H9 (cell line): ENCODE results near the gene CCR3. TPM values are rescaled to one million over a fixed set of nuclear protein-coding genes. Genes with fewer than 3 reads are reported as not detected.

Experiments
- DNase-seq: peaks from one replicate; pipeline ENCODE4 v3.0.0-alpha.2; 2017
- H2AFZ ChIP-seq: one replicate; pipeline ENCODE4 v1.6.1; 2013; ENCODE audit warnings: mild to moderate bottlenecking, low read length, control low read depth, moderate library complexity
- H2AK5ac ChIP-seq: 2 replicates; pipeline ENCODE4 v1.6.1; 2013; ENCODE audit warnings: low read length, control low read depth, mixed read lengths; ENCODE audit not compliant: insufficient read length
- H2BK120ac ChIP-seq: one replicate; pipeline ENCODE4 v1.6.1; 2013; ENCODE audit warnings: low read depth, mild to moderate bottlenecking, low read length, control low read depth, inconsistent platforms; ENCODE audit not compliant: poor library complexity, severe bottlenecking
- H2BK12ac ChIP-seq: 2 replicates; pipeline ENCODE4 v1.6.1; 2013; ENCODE audit warnings: low read length, control low read depth, mixed read lengths, low read depth; ENCODE audit not compliant: insufficient read length
- H2BK15ac ChIP-seq: 2 replicates; pipeline ENCODE4 v1.6.1; 2013; ENCODE audit warnings: low read depth, low read length, control low read depth
- H2BK20ac ChIP-seq: one replicate; pipeline ENCODE4 v1.6.1; 2013; ENCODE audit warnings: low read depth, mild to moderate bottlenecking, low read length, control low read depth, inconsistent platforms; ENCODE audit not compliant: poor library complexity, severe bottlenecking
- H2BK5ac ChIP-seq: 2 replicates; pipeline ENCODE4 v1.6.1; 2013; ENCODE audit warnings: low read length, control low read depth, mixed read lengths; ENCODE audit not compliant: insufficient read length
- H3K14ac ChIP-seq: 2 replicates; pipeline ENCODE4 v1.6.1; 2013; ENCODE audit warnings: low read length, control low read depth; ENCODE audit not compliant: insufficient read depth
- H3K18ac ChIP-seq: 2 replicates; pipeline ENCODE4 v1.6.1; 2013; ENCODE audit warnings: low read depth, mild to moderate bottlenecking, mixed read lengths, low read length, control low read depth; ENCODE audit not compliant: insufficient read length
- H3K23ac ChIP-seq: 2 replicates; pipeline ENCODE4 v1.6.1; 2013; ENCODE audit warnings: low read length, control low read depth, mixed read lengths, low read depth; ENCODE audit not compliant: insufficient read length
- H3K23me2 ChIP-seq: 2 replicates; pipeline ENCODE4 v1.6.1; 2013; ENCODE audit warnings: low read depth, mild to moderate bottlenecking, mixed read lengths, low read length, control low read depth; ENCODE audit not compliant: insufficient read length, poor library complexity, severe bottlenecking
- H3K27ac ChIP-seq: 2 replicates; pipeline ENCODE4 v1.5.1; 2013; ENCODE audit warnings: low read length, control low read depth, mixed read lengths, low read depth; ENCODE audit not compliant: insufficient read length
- H3K27me3 ChIP-seq: 2 replicates; pipeline ENCODE4 v1.6.1; 2013; ENCODE audit warnings: low read length, control low read depth, inconsistent platforms; ENCODE audit not compliant: insufficient read depth
- H3K4ac ChIP-seq: 2 replicates; pipeline ENCODE4 v1.6.1; 2013; ENCODE audit warnings: low read depth, mild to moderate bottlenecking, control low read depth, inconsistent platforms, low read length, moderate library complexity
- H3K4me1 ChIP-seq: 2 replicates; pipeline ENCODE4 v1.6.1; 2013; ENCODE audit warnings: low read length, control low read depth, inconsistent platforms; ENCODE audit not compliant: insufficient read depth
- H3K4me2 ChIP-seq: 2 replicates; pipeline ENCODE4 v1.6.1; 2013; ENCODE audit warnings: low read length, control low read depth, mixed read lengths; ENCODE audit not compliant: insufficient read length, insufficient read depth
- H3K56ac ChIP-seq: 2 replicates; pipeline ENCODE4 v1.6.1; 2013; ENCODE audit warnings: low read depth, mild to moderate bottlenecking, mixed read lengths, low read length, control low read depth; ENCODE audit not compliant: insufficient read length
- H3K79me1 ChIP-seq: 2 replicates; pipeline ENCODE4 v1.6.1; 2013; ENCODE audit warnings: low read depth, mild to moderate bottlenecking, moderate library complexity, low read length, control low read depth, inconsistent platforms; ENCODE audit not compliant: insufficient read depth, poor library complexity, severe bottlenecking
- H3K79me2 ChIP-seq: 2 replicates; pipeline ENCODE4 v1.6.1; 2013; ENCODE audit warnings: low read length, control low read depth, inconsistent platforms; ENCODE audit not compliant: insufficient read depth
- H3K9ac ChIP-seq: 2 replicates; pipeline ENCODE4 v1.6.1; 2013; ENCODE audit warnings: low read length, control low read depth, mixed read lengths; ENCODE audit not compliant: insufficient read length; ENCODE audit errors: extremely low read depth
- H3K9me3 ChIP-seq: one replicate; pipeline ENCODE4 v1.6.1; 2013; ENCODE audit warnings: low read depth, low read length, inconsistent platforms; ENCODE audit not compliant: control insufficient read depth
- H3T11ph ChIP-seq: one replicate; pipeline ENCODE4 v1.6.1; 2013; ENCODE audit warnings: mild to moderate bottlenecking, low read length, control low read depth, inconsistent platforms
- H4K20me1 ChIP-seq: one replicate; pipeline ENCODE4 v1.6.1; 2013; ENCODE audit not compliant: control insufficient read depth, insufficient read length, insufficient read depth
- H4K5ac ChIP-seq: 2 replicates; pipeline ENCODE4 v1.6.1; 2013; ENCODE audit warnings: low read depth, mild to moderate bottlenecking, mixed read lengths, low read length, control low read depth; ENCODE audit not compliant: insufficient read length
- H4K8ac ChIP-seq: replicated peaks from 2 replicates; pipeline ENCODE4 v1.6.1; 2013; ENCODE audit warnings: low read length, control low read depth, mixed read lengths, low read depth; ENCODE audit not compliant: insufficient read length
- H4K91ac ChIP-seq: 2 replicates; pipeline ENCODE4 v1.6.1; 2013; ENCODE audit warnings: low read depth, mild to moderate bottlenecking, moderate library complexity, mixed read lengths, low read length, control low read depth; ENCODE audit not compliant: insufficient read length
- H3K27ac Mint-ChIP-seq, 3 experiments: 2 replicates in 2 of 3; 3 replicates in 1 of 3; pipeline ENCODE4 v1.8.0; 2020 to 2021; ENCODE audit warnings: mixed read lengths in 3 of 3, mild to moderate bottlenecking in 1 of 3, moderate library complexity in 1 of 3
- H3K27me3 Mint-ChIP-seq: 2 replicates; pipeline ENCODE4 v1.8.0; 2021; ENCODE audit warnings: low read depth, mild to moderate bottlenecking, moderate library complexity, mixed read lengths
- H3K36me3 Mint-ChIP-seq, 3 experiments: 2 replicates in 2 of 3; 3 replicates in 1 of 3; pipeline ENCODE4 v1.8.0; 2020 to 2021; ENCODE audit warnings: low read depth in 3 of 3, mixed read lengths in 3 of 3; ENCODE audit not compliant: insufficient read depth in 1 of 3
- H3K4me1 Mint-ChIP-seq, 2 experiments: 2 replicates each; pipeline ENCODE4 v1.8.0; 2020; ENCODE audit warnings: mixed read lengths in 2 of 2
- H3K4me3 Mint-ChIP-seq, 2 experiments: 2 replicates in 1 of 2; 3 replicates in 1 of 2; pipeline ENCODE4 v1.8.0; 2020 to 2021; ENCODE audit warnings: mild to moderate bottlenecking in 2 of 2, mixed read lengths in 2 of 2, moderate library complexity in 1 of 2
- H3K9me3 Mint-ChIP-seq, 2 experiments: 2 replicates in 1 of 2; 3 replicates in 1 of 2; pipeline ENCODE4 v1.8.0; 2020; ENCODE audit warnings: mild to moderate bottlenecking in 2 of 2, mixed read lengths in 2 of 2, moderate library complexity in 1 of 2
- CTCF ChIP-seq: fragments of 200-600 bp; sonication (generic); conservative IDR thresholded peaks from 3 replicates; pipeline ENCODE4 v1.8.0; 2021; ENCODE audit warnings: antibody characterized with exemption, mild to moderate bottlenecking
- WGBS: extraction: QIAGEN DNeasy Blood & Tissue Kit; methylation state at CpG from one replicate; pipeline ENCODE4 v1.1.7; 2013; ENCODE audit warnings: missing lambda C conversion rate, low lambda C conversion rate, mixed read lengths; ENCODE audit not compliant: insufficient read length; ENCODE audit errors: extremely low coverage; 5-methylcytosine and 5-hydroxymethylcytosine counted together
- total RNA-seq: library from RNA; stranded (reverse); gene quantifications from 2 replicates; pipeline ENCODE4 v1.2.1, GENCODE V29; 2021

Gene CCR3
- total RNA-seq, 1 experiment from 2014 or later = not detected

- H4K91ac ChIP-seq = no peak overlapping the region
- H2BK15ac ChIP-seq = no peak overlapping the region
- Mint-ChIP-seq H3K4me3 (no peak overlapping the region), H3K27ac (no peak overlapping the region), H3K9me3 (no peaks in the 10 kb centered on the region; a peak in 1 of 5 replicates), H3K27me3 (no peaks in the 10 kb centered on the region; the same call in 1 of the 2 replicates), H3K36me3 (no peaks in the 10 kb centered on the region), H3K4me1 (peaks cover 13 to 21% of the 10 kb centered on the region in 2 experiments)
- H3K56ac ChIP-seq = no peak overlapping the region
- no peak overlapping the region for H3K14ac ChIP-seq
- no peak overlapping the region for H2BK20ac ChIP-seq
- no peak overlapping the region for H3K23ac ChIP-seq
- H3K9me3 ChIP-seq = no peaks in the 10 kb centered on the region
- H4K20me1 ChIP-seq = no peaks in the 10 kb centered on the region
- H2AFZ ChIP-seq = no peak overlapping the region
- no peak overlapping the region for H2BK12ac ChIP-seq
- no peak overlapping the region for H4K8ac ChIP-seq
- no peak for DNase-seq
- H2BK5ac ChIP-seq = no peak overlapping the region
- H3K9ac ChIP-seq = no peak overlapping the region
- peaks cover 7% of the 10 kb centered on the region; the same call in 1 of the 2 replicates for H3K4me1 ChIP-seq
- WGBS = no CpG with 5 or more reads among the region's 2 CpGs
- no peak overlapping the region for H3T11ph ChIP-seq
- H3K4me2 ChIP-seq = no peak overlapping the region
- no peaks in the 10 kb centered on the region for H3K79me1 ChIP-seq
- no peak overlapping the region for H4K5ac ChIP-seq
- H2AK5ac ChIP-seq = no peak overlapping the region
- no peak overlapping the region for H3K27ac ChIP-seq
- no peak for TF ChIP-seq CTCF
- no peaks in the 10 kb centered on the region for H3K79me2 ChIP-seq
- H3K27me3 ChIP-seq = no peaks in the 10 kb centered on the region
- H3K23me2 ChIP-seq = no peaks in the 10 kb centered on the region
- H3K4ac ChIP-seq = no peak overlapping the region
- no peak overlapping the region for H3K18ac ChIP-seq
- no peak overlapping the region for H2BK120ac ChIP-seq
Observed at GRCh38 chr3:46239952-46240351, 2.3 kb upstream of the CCR3 start.
